T-cell (primary cell): ENCODE results near the gene HSD3B1. TPM values are rescaled to one million over a fixed set of nuclear protein-coding genes. Genes with fewer than 3 reads are reported as not detected.

Experiments
- ATAC-seq, 4 experiments: fragments of 200-7000 bp in 3 of 4; fragments of 150-1000 bp in 1 of 4; cut with Tn5 transposase; replicated peaks in 1 of 4; 1 replicate in 3 of 4; 2 replicates in 1 of 4; pipeline ENCODE4 v1.10.0; 2021; ENCODE audit warnings: moderate library complexity in 3 of 4, mild to moderate bottlenecking in 2 of 4, moderate number of reproducible peaks in 1 of 4
- CTCF ChIA-PET, 2 donors: fragments of 300-600 bp; sonication (Branson Sonifier 250); formaldehyde crosslinking; loops; one replicate each; lab custom pipeline; 2022; ENCODE audit warnings: antibody characterized with exemption in 2 of 2; lab: Charles Lee
- POLR2A ChIA-PET, 2 donors: fragments of 300-600 bp; sonication (Branson Sonifier 250); formaldehyde crosslinking; loops; one replicate each; lab custom pipeline; 2022; ENCODE audit warnings: antibody characterized with exemption in 2 of 2; lab: Charles Lee
- DNase-seq, 35 experiments: peaks; one replicate each; pipeline versions ENCODE4 v3.0.0 to v3.0.0-alpha.2; 2013 to 2023
- H3K27ac ChIP-seq: one replicate; pipeline ENCODE4 v1.5.1; 2013; ENCODE audit warnings: low read length
- H3K27me3 ChIP-seq, 2 experiments: replicated peaks in 1 of 2; 1 replicate in 1 of 2; 2 replicates in 1 of 2; pipeline versions ENCODE4 v1.6.1 to v1.7.0; 2013; ENCODE audit warnings: low read length in 1 of 2, mixed read lengths in 1 of 2; ENCODE audit not compliant: control insufficient read depth in 2 of 2, insufficient read depth in 2 of 2; ENCODE audit errors: extremely low read depth in 1 of 2
- H3K36me3 ChIP-seq, 2 donors: 1 replicate in 1 of 2; 2 replicates in 1 of 2; pipeline versions ENCODE4 v1.6.1 to v1.7.0; 2013; ENCODE audit warnings: low read length in 1 of 2; ENCODE audit not compliant: control insufficient read depth in 2 of 2, insufficient read depth in 1 of 2; ENCODE audit errors: extremely low read depth in 1 of 2
- H3K4me1 ChIP-seq, 2 experiments: 1 replicate in 1 of 2; 2 replicates in 1 of 2; pipeline versions ENCODE4 v1.6.1 to v1.7.0; 2013; ENCODE audit warnings: low read length in 2 of 2, mixed read lengths in 1 of 2; ENCODE audit not compliant: insufficient read depth in 2 of 2, control insufficient read depth in 1 of 2; ENCODE audit errors: extremely low read depth in 1 of 2
- H3K4me3 ChIP-seq, 2 donors: 1 replicate in 1 of 2; 2 replicates in 1 of 2; pipeline versions ENCODE4 v1.5.1 to v1.7.0; 2013; ENCODE audit warnings: mild to moderate bottlenecking in 2 of 2, low read length in 1 of 2, moderate library complexity in 1 of 2; ENCODE audit not compliant: control insufficient read depth in 1 of 2; ENCODE audit errors: extremely low read depth in 1 of 2
- H3K9me3 ChIP-seq: 2 replicates; pipeline ENCODE4 v1.7.0; 2013
- H3K27ac Mint-ChIP-seq, 2 donors: one replicate each; pipeline ENCODE4 v1.8.0; 2020 to 2021; ENCODE audit warnings: mild to moderate bottlenecking in 2 of 2, mixed read lengths in 2 of 2
- H3K27me3 Mint-ChIP-seq, 2 donors: one replicate each; pipeline ENCODE4 v1.8.0; 2021 to 2022; ENCODE audit warnings: mixed read lengths in 2 of 2
- H3K36me3 Mint-ChIP-seq: one replicate; pipeline ENCODE4 v1.8.0; 2021; ENCODE audit warnings: mixed read lengths
- H3K4me1 Mint-ChIP-seq, 3 donors: one replicate each; pipeline ENCODE4 v1.8.0; 2020 to 2022; ENCODE audit warnings: mixed read lengths in 3 of 3, mild to moderate bottlenecking in 1 of 3
- H3K4me3 Mint-ChIP-seq, 3 donors: one replicate each; pipeline ENCODE4 v1.8.0; 2020 to 2022; ENCODE audit warnings: mild to moderate bottlenecking in 3 of 3, mixed read lengths in 3 of 3, moderate library complexity in 3 of 3
- H3K9me3 Mint-ChIP-seq, 3 donors: one replicate each; pipeline ENCODE4 v1.8.0; 2020 to 2022; ENCODE audit warnings: mixed read lengths in 3 of 3
- WGBS: methylation state at CpG from one replicate; pipeline ENCODE4 v1.1.5; 2013; ENCODE audit warnings: missing lambda C conversion rate; ENCODE audit not compliant: insufficient coverage; 5-methylcytosine and 5-hydroxymethylcytosine counted together
- total RNA-seq, 35 experiments: library from RNA in 6 of 35; stranded (reverse) in 6 of 35; fragments of 120-200 nt in 1 of 35; gene quantifications; one replicate each; pipeline versions ENCODE4 v1.2.1 to v1.2.4 and lab custom pipeline; 2013 to 2026

The HSD3B1 gene
- total RNA-seq, 5 donors from 2014 or later (not counting 1 experiment from before 2014, with no cell fraction given) = not detected

GRCh38 chr1:119469741-119470140, 37.3 kb upstream of the HSD3B1 start:
- H3K27me3 ChIP-seq = no peaks in the 10 kb centered on the region
- Mint-ChIP-seq H3K4me3 (no peak overlapping the region), H3K4me1 (no peaks in the 10 kb centered on the region), H3K27me3 (peaks cover 5 to 6% of the 10 kb centered on the region in 2 donors), H3K9me3 (no peaks in the 10 kb centered on the region), H3K27ac (no peak overlapping the region), H3K36me3 (no peaks in the 10 kb centered on the region)
- H3K36me3 ChIP-seq = no peaks in the 10 kb centered on the region
- no peaks in the 10 kb centered on the region for H3K9me3 ChIP-seq
- no peak overlapping the region for H3K27ac ChIP-seq
- WGBS = no CpG with 5 or more reads among the region's 1 CpG
- CTCF ChIA-PET = no interaction called here
- no peak overlapping the region for H3K4me3 ChIP-seq
- POLR2A ChIA-PET = no interaction called here
- H3K4me1 ChIP-seq = no peaks in the 10 kb centered on the region
- no peak for DNase-seq
- ATAC-seq = no peak

- WGBS = no CpG with 5 or more reads among the region's 3 CpGs
- no peak overlapping the region for H3K4me3 ChIP-seq
- H3K4me1 Mint-ChIP-seq = no peaks in the 10 kb centered on the region
- CTCF ChIA-PET = no interaction called here
- peaks cover 5 to 9% of the 10 kb centered on the region in 2 donors for H3K27me3 Mint-ChIP-seq
- POLR2A ChIA-PET = no interaction called here
- H3K36me3 Mint-ChIP-seq = no peaks in the 10 kb centered on the region
- no peaks in the 10 kb centered on the region for H3K36me3 ChIP-seq
- no peak overlapping the region for H3K4me3 Mint-ChIP-seq
- H3K27ac ChIP-seq = no peak overlapping the region
- no peaks in the 10 kb centered on the region for H3K27me3 ChIP-seq
- H3K9me3 Mint-ChIP-seq = no peaks in the 10 kb centered on the region
- H3K27ac Mint-ChIP-seq = no peak overlapping the region
- DNase-seq (no peak), ATAC-seq (no peak)
- H3K9me3 ChIP-seq = no peaks in the 10 kb centered on the region
- H3K4me1 ChIP-seq = no peaks in the 10 kb centered on the region
Measured at GRCh38 chr1:119470377-119470776, 36.6 kb upstream of the HSD3B1 start.

- no peaks in the 10 kb centered on the region for H3K36me3 Mint-ChIP-seq
- no peak overlapping the region for H3K4me3 Mint-ChIP-seq
- H3K9me3 Mint-ChIP-seq = no peaks in the 10 kb centered on the region
- H3K4me1 Mint-ChIP-seq = no peaks in the 10 kb centered on the region
- peaks cover 5 to 9% of the 10 kb centered on the region in 2 donors for H3K27me3 Mint-ChIP-seq
- ChIA-PET CTCF (no interaction called here), POLR2A (no interaction called here)
- no peak overlapping the region for H3K27ac ChIP-seq
- no peaks in the 10 kb centered on the region for H3K27me3 ChIP-seq
- H3K4me1 ChIP-seq = no peaks in the 10 kb centered on the region
- no peak overlapping the region for H3K4me3 ChIP-seq
- H3K27ac Mint-ChIP-seq = no peak overlapping the region
- no peaks in the 10 kb centered on the region for H3K9me3 ChIP-seq
- no peak for ATAC-seq
- H3K36me3 ChIP-seq = no peaks in the 10 kb centered on the region
- 82% methylated on average over 5 of the region's 7 CpGs for WGBS
- DNase-seq = no peak
Measured at GRCh38 chr1:119470958-119471357, 36.1 kb upstream of the HSD3B1 start.

- Mint-ChIP-seq H3K27ac (no peak overlapping the region), H3K27me3 (peaks cover 5 to 9% of the 10 kb centered on the region in 2 donors), H3K4me1 (no peaks in the 10 kb centered on the region), H3K36me3 (no peaks in the 10 kb centered on the region), H3K9me3 (no peaks in the 10 kb centered on the region), H3K4me3 (no peak overlapping the region)
- ChIA-PET POLR2A (no interaction called here), CTCF (no interaction called here)
- H3K4me1 ChIP-seq = no peaks in the 10 kb centered on the region
- H3K9me3 ChIP-seq = no peaks in the 10 kb centered on the region
- DNase-seq = no peak
- H3K27me3 ChIP-seq = no peaks in the 10 kb centered on the region
- ATAC-seq = no peak
- H3K36me3 ChIP-seq = no peaks in the 10 kb centered on the region
- no peak overlapping the region for H3K27ac ChIP-seq
- WGBS = 95% methylated on average over 3 of the region's 5 CpGs
- H3K4me3 ChIP-seq = no peak overlapping the region
Measured at GRCh38 chr1:119471566-119471965, 35.4 kb upstream of the HSD3B1 start.

- Histone ChIP-seq H3K27me3 (no peaks in the 10 kb centered on the region), H3K4me3 (no peak overlapping the region), H3K36me3 (no peaks in the 10 kb centered on the region), H3K4me1 (no peaks in the 10 kb centered on the region), H3K27ac (no peak overlapping the region), H3K9me3 (no peaks in the 10 kb centered on the region)
- no peak overlapping the region for H3K27ac Mint-ChIP-seq
- H3K9me3 Mint-ChIP-seq = no peaks in the 10 kb centered on the region
- ChIA-PET CTCF (no interaction called here), POLR2A (no interaction called here)
- no peaks in the 10 kb centered on the region for H3K4me1 Mint-ChIP-seq
- peaks cover 5 to 9% of the 10 kb centered on the region in 2 donors for H3K27me3 Mint-ChIP-seq
- no peak for ATAC-seq
- no peak for DNase-seq
- no peaks in the 10 kb centered on the region for H3K36me3 Mint-ChIP-seq
- WGBS = 34% methylated on average over 2 of the region's 5 CpGs
- H3K4me3 Mint-ChIP-seq = no peak overlapping the region
Measured at GRCh38 chr1:119472080-119472818, 34.8 kb upstream of the HSD3B1 start.

GRCh38 chr1:119472819-119473175, 34.2 kb upstream of the HSD3B1 start:
- H3K9me3 Mint-ChIP-seq = no peaks in the 10 kb centered on the region
- Histone ChIP-seq H3K4me1 (no peaks in the 10 kb centered on the region), H3K27me3 (no peaks in the 10 kb centered on the region), H3K9me3 (no peaks in the 10 kb centered on the region), H3K36me3 (no peaks in the 10 kb centered on the region), H3K4me3 (no peak overlapping the region), H3K27ac (no peak overlapping the region)
- POLR2A ChIA-PET = no interaction called here
- H3K4me1 Mint-ChIP-seq = no peaks in the 10 kb centered on the region
- CTCF ChIA-PET = interaction anchor here in 1 of 2 donors (0.6 kb wide), 1 partner anchor 137 kb away, joined by 7 read pairs; no protein-coding TSS in a partner anchor
- peaks cover 5 to 9% of the 10 kb centered on the region in 2 donors for H3K27me3 Mint-ChIP-seq
- no peak overlapping the region for H3K4me3 Mint-ChIP-seq
- DNase-seq = no peak
- H3K36me3 Mint-ChIP-seq = no peaks in the 10 kb centered on the region
- 17% methylated on average over 1 of the region's 3 CpGs for WGBS
- ATAC-seq = no peak
- no peak overlapping the region for H3K27ac Mint-ChIP-seq
